GM18526 (cell line): Measurements from ENCODE around the gene GTPBP8.

Source experiments
- POLR2A ChIP-seq: IDR thresholded peaks from 3 replicates; pipeline ENCODE4 v1.6.1; 2011; ENCODE audit not compliant: insufficient read length; ENCODE audit errors: extremely low read depth

GTPBP8 gene

GRCh38 chr3:113034011-113034410 lies 43.2 kb downstream of the GTPBP8 start:
- TF ChIP-seq POLR2A: no peak

- TF ChIP-seq POLR2A: no peak
Measured at GRCh38 chr3:113035387-113035982, 44.7 kb downstream of the GTPBP8 start.

GRCh38 chr3:113038328-113038727 lies 47.5 kb downstream of the GTPBP8 start:
- TF ChIP-seq POLR2A: no peak

GRCh38 chr3:113039546-113039945 lies 48.8 kb downstream of the GTPBP8 start:
- TF ChIP-seq POLR2A: no peak

- no peak for TF ChIP-seq POLR2A
Measured at GRCh38 chr3:113040231-113040630, 49.4 kb downstream of the GTPBP8 start.

- TF ChIP-seq POLR2A: no peak
Measured at GRCh38 chr3:113043686-113044085, 52.9 kb downstream of the GTPBP8 start.

- TF ChIP-seq POLR2A: no peak
Measured at GRCh38 chr3:113051302-113051711, 60.5 kb downstream of the GTPBP8 start.
